ENCODE measurements around the gene NSUN7. TPM values are rescaled to one million over a fixed set of nuclear protein-coding genes. Genes with fewer than 3 reads are reported as not detected.

The NSUN7 gene
- polyA plus RNA-seq, 1 donor from 2014 or later: 0.51 TPM

DNA sequence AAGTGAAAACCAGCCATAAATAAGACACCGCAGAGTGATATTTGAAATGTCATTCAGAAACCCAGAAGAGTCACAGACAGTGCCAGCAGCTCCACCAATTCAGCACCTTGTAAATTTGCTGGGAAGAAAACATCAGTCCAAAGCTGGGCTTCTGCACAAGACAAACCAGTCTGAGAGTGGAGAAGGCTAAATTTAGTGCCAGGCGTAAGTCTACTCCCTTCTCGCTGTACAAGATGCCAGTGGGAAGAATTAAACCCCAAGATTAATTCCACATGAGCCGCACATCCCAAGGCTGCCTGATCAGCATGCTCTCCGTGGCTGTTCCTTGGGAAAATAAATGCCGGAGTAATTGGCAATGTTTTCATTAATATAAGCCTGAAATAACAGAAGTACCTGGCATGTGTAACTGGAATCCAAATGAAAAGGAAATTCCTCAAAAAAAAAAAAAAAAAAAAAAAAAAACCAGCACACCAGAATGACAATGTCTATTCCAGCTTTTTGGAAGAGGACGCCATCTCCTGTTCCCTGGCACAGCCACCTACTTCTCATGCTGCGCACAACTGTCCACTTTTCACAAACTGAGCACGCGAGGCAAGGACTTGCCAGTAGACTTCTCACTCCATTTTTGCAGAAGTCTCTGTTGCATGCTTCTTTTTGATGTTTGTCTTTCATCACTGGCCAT, 95.5 kb downstream of the NSUN7 start:
- Histone ChIP-seq H3K9me3 (ENCODE audit: low read length) (no peaks in the 10 kb centered on the region), H3K27ac (ENCODE audit: low read length) (no peak overlapping the region), H3K9me2 (ENCODE audit: insufficient read depth, low read length) (no peaks in the 10 kb centered on the region), H3K9ac (ENCODE audit: low read length) (no peak overlapping the region), H2AFZ (ENCODE audit: low read depth, low read length) (no peak overlapping the region), H3K79me2 (replicated peaks; ENCODE audit: insufficient read depth, low read length) (peaks cover 61% of the 10 kb centered on the region), H3K27me3 (ENCODE audit: insufficient read depth, low read depth, low read length) (no peaks in the 10 kb centered on the region), H3K4me2 (ENCODE audit: low read length) (no peak overlapping the region), H3F3A (ENCODE audit: insufficient read depth, low read length, poor library complexity, severe bottlenecking) (no peaks in the 10 kb centered on the region), H4K20me1 (ENCODE audit: insufficient read depth) (no peaks in the 10 kb centered on the region), H3K4me3 (ENCODE audit: low read length) (no peak overlapping the region), H3K36me3 (ENCODE audit: insufficient read depth, low read length) (no peaks in the 10 kb centered on the region)
- TF ChIP-seq EZH2 (IDR thresholded peaks at IDR 0.05; ENCODE audit: borderline replicate concordance, insufficient read depth, low read length, poor library complexity, severe bottlenecking) (no peak), SMC3 (conservative IDR thresholded peaks at IDR 0.05; ENCODE audit: poor library complexity) (no peak), TAF1 (IDR thresholded peaks at IDR 0.05; ENCODE audit: low read depth) (no peak), RAD21 (conservative IDR thresholded peaks at IDR 0.05) (no peak), POLR2AphosphoS5 (IDR thresholded peaks at IDR 0.05) (no peak), EP300 (conservative IDR thresholded peaks at IDR 0.05; ENCODE audit: poor library complexity, severe bottlenecking) (no peak), MXI1 (conservative IDR thresholded peaks at IDR 0.05; ENCODE audit: poor library complexity, severe bottlenecking) (no peak)
- TF ChIP-seq, protein P1, sequence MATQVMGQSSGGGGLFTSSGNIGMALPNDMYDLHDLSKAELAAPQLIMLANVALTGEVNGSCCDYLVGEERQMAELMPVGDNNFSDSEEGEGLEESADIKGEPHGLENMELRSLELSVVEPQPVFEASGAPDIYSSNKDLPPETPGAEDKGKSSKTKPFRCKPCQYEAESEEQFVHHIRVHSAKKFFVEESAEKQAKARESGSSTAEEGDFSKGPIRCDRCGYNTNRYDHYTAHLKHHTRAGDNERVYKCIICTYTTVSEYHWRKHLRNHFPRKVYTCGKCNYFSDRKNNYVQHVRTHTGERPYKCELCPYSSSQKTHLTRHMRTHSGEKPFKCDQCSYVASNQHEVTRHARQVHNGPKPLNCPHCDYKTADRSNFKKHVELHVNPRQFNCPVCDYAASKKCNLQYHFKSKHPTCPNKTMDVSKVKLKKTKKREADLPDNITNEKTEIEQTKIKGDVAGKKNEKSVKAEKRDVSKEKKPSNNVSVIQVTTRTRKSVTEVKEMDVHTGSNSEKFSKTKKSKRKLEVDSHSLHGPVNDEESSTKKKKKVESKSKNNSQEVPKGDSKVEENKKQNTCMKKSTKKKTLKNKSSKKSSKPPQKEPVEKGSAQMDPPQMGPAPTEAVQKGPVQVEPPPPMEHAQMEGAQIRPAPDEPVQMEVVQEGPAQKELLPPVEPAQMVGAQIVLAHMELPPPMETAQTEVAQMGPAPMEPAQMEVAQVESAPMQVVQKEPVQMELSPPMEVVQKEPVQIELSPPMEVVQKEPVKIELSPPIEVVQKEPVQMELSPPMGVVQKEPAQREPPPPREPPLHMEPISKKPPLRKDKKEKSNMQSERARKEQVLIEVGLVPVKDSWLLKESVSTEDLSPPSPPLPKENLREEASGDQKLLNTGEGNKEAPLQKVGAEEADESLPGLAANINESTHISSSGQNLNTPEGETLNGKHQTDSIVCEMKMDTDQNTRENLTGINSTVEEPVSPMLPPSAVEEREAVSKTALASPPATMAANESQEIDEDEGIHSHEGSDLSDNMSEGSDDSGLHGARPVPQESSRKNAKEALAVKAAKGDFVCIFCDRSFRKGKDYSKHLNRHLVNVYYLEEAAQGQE (IDR thresholded peaks at IDR 0.05; ENCODE audit: borderline replicate concordance): no peak
- TF ChIP-seq, protein P2, sequence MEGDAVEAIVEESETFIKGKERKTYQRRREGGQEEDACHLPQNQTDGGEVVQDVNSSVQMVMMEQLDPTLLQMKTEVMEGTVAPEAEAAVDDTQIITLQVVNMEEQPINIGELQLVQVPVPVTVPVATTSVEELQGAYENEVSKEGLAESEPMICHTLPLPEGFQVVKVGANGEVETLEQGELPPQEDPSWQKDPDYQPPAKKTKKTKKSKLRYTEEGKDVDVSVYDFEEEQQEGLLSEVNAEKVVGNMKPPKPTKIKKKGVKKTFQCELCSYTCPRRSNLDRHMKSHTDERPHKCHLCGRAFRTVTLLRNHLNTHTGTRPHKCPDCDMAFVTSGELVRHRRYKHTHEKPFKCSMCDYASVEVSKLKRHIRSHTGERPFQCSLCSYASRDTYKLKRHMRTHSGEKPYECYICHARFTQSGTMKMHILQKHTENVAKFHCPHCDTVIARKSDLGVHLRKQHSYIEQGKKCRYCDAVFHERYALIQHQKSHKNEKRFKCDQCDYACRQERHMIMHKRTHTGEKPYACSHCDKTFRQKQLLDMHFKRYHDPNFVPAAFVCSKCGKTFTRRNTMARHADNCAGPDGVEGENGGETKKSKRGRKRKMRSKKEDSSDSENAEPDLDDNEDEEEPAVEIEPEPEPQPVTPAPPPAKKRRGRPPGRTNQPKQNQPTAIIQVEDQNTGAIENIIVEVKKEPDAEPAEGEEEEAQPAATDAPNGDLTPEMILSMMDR (IDR thresholded peaks at IDR 0.05; ENCODE audit: poor library complexity, severe bottlenecking): no peak

DNA sequence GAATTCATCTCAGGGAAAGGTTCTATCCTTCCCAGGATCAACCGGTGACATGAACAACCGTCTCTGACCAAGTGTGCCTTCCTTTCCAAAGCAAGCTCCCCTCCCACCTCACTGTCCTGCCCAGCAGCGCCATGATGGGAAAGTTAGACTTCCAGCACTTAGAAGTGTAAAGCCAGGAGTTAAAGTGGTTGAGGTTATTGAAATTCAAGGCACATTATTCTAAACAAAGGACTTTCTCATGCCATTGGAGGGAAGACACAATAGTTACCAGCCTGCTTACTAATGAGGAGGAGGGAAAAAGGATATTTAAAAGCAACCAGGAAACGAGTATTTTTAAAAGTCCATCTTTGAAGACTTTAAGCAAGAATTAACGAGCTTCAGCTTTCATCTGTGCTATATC, 96.8 kb downstream of the NSUN7 start:
- H3K9me2 ChIP-seq (ENCODE audit: insufficient read depth, low read length): no peaks in the 10 kb centered on the region
- no peak for TF ChIP-seq MXI1 (conservative IDR thresholded peaks at IDR 0.05; ENCODE audit: poor library complexity, severe bottlenecking)
- TF ChIP-seq RAD21 (conservative IDR thresholded peaks at IDR 0.05): no peak
- TF ChIP-seq, protein P2 (IDR thresholded peaks at IDR 0.05; ENCODE audit: poor library complexity, severe bottlenecking): no peak
- TF ChIP-seq EZH2 (IDR thresholded peaks at IDR 0.05; ENCODE audit: borderline replicate concordance, insufficient read depth, low read length, poor library complexity, severe bottlenecking): no peak
- no peak for TF ChIP-seq EP300 (conservative IDR thresholded peaks at IDR 0.05; ENCODE audit: poor library complexity, severe bottlenecking)
- no peak for TF ChIP-seq POLR2AphosphoS5 (IDR thresholded peaks at IDR 0.05)
- no peak for TF ChIP-seq SMC3 (conservative IDR thresholded peaks at IDR 0.05; ENCODE audit: poor library complexity)
- TF ChIP-seq, protein P1 (IDR thresholded peaks at IDR 0.05; ENCODE audit: borderline replicate concordance): no peak
- no peak for TF ChIP-seq TAF1 (IDR thresholded peaks at IDR 0.05; ENCODE audit: low read depth)
- H2AFZ ChIP-seq (ENCODE audit: low read depth, low read length): no peak overlapping the region
- H3K9me3 ChIP-seq (ENCODE audit: low read length): no peaks in the 10 kb centered on the region
- peaks cover 57% of the 10 kb centered on the region for H3K79me2 ChIP-seq (replicated peaks; ENCODE audit: insufficient read depth, low read length)
- H4K20me1 ChIP-seq (ENCODE audit: insufficient read depth): no peaks in the 10 kb centered on the region
- H3K36me3 ChIP-seq (ENCODE audit: insufficient read depth, low read length): no peaks in the 10 kb centered on the region
- H3K4me3 ChIP-seq (ENCODE audit: low read length): no peak overlapping the region
- H3K4me2 ChIP-seq (ENCODE audit: low read length): no peak overlapping the region
- H3K27ac ChIP-seq (ENCODE audit: low read length): no peak overlapping the region
- H3K27me3 ChIP-seq (ENCODE audit: insufficient read depth, low read depth, low read length): no peaks in the 10 kb centered on the region
- H3K9ac ChIP-seq (ENCODE audit: low read length): no peak overlapping the region
- H3F3A ChIP-seq (ENCODE audit: insufficient read depth, low read length, poor library complexity, severe bottlenecking): no peaks in the 10 kb centered on the region

Measured in neural cell (in vitro differentiated cells).